IPS-20b (cell line): ENCODE results near the gene PAPPA2.
"Not testable (repeated sequence)": the region's sequence is repeated elsewhere in the genome, so short reads cannot be mapped to it uniquely, and the experiment has no call there.

Experiments used
- H3K27ac ChIP-seq: one replicate; pipeline ENCODE4 v1.5.1; 2013; ENCODE audit warnings: low read length
- H3K27me3 ChIP-seq: 2 replicates; pipeline ENCODE4 v1.6.1; 2013; ENCODE audit warnings: mild to moderate bottlenecking, low read length, inconsistent platforms; ENCODE audit not compliant: insufficient read depth
- H3K36me3 ChIP-seq: 2 replicates; pipeline ENCODE4 v1.6.1; 2013; ENCODE audit warnings: low read depth, mild to moderate bottlenecking, inconsistent platforms, low read length, moderate library complexity; ENCODE audit not compliant: insufficient read depth
- H3K4me1 ChIP-seq: 2 replicates; pipeline ENCODE4 v1.6.1; 2013; ENCODE audit warnings: mild to moderate bottlenecking, control low read depth, inconsistent platforms, low read length, moderate library complexity; ENCODE audit not compliant: insufficient read depth
- H3K4me3 ChIP-seq: 2 replicates; pipeline ENCODE4 v1.5.1; 2013; ENCODE audit warnings: mild to moderate bottlenecking, low read length, inconsistent platforms
- H3K9ac ChIP-seq: 2 replicates; pipeline ENCODE4 v1.6.1; 2013; ENCODE audit warnings: low read depth, mild to moderate bottlenecking, inconsistent platforms, low read length, moderate library complexity
- H3K9me3 ChIP-seq: 2 replicates; pipeline ENCODE4 v1.6.1; 2013; ENCODE audit warnings: mild to moderate bottlenecking, low read depth, low read length, inconsistent platforms; ENCODE audit not compliant: insufficient read depth

The PAPPA2 gene

DNA sequence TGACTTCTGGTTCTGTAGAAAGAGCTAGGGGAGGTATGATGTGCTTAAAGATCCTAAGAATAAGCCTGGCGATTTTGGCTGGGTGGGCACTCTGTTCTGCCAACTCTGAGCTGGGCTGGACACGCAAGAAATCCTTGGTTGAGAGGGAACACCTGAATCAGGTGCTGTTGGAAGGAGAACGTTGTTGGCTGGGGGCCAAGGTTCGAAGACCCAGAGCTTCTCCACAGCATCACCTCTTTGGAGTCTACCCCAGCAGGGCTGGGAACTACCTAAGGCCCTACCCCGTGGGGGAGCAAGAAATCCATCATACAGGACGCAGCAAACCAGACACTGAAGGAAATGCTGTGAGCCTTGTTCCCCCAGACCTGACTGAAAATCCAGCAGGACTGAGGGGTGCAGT is 93.3 kb downstream of the PAPPA2 start:
- H3K27ac ChIP-seq: no peak overlapping the region
- H3K4me3 ChIP-seq: no peak overlapping the region
- H3K9ac ChIP-seq: no peak overlapping the region
- no peaks in the 10 kb centered on the region for H3K9me3 ChIP-seq
- H3K36me3 ChIP-seq: no peaks in the 10 kb centered on the region
- peaks cover 19% of the 10 kb centered on the region; the same call in 1 of the 2 replicates for H3K4me1 ChIP-seq
- H3K27me3 ChIP-seq: peaks cover 21% of the 10 kb centered on the region; the same call in 1 of the 2 replicates

GRCh38 chr1:176557543-176558258 is 94.7 kb downstream of the PAPPA2 start:
- no peaks in the 10 kb centered on the region for H3K9me3 ChIP-seq
- no peaks in the 10 kb centered on the region for H3K36me3 ChIP-seq
- no peak overlapping the region for H3K4me3 ChIP-seq
- peaks cover 13% of the 10 kb centered on the region; the same call in 1 of the 2 replicates for H3K27me3 ChIP-seq
- H3K4me1 ChIP-seq: peaks cover 12% of the 10 kb centered on the region; the same call in 1 of the 2 replicates
- no peak overlapping the region for H3K27ac ChIP-seq
- no peak overlapping the region for H3K9ac ChIP-seq

DNA sequence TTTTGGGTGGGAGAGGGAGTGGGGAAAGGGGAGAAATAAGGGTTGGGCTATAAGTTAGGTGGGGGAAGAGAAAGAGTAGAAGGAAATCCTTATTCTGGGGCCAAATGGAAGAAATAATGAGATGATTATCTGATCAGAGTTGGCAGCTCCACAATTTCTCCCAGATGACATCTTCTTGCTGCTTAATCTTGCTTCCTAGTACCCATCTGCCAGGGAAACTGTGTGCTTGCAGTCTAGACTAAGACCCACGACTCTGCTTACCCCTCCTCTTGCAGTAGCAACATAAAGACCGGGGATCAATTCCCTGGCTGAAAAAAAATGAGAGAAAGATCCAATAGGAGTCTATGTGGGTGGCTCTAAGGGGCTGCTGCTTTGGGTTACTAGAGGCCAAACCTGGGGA is 95.6 kb downstream of the PAPPA2 start:
- no peak overlapping the region for H3K9ac ChIP-seq
- peaks cover 8% of the 10 kb centered on the region; the same call in 1 of the 2 replicates for H3K27me3 ChIP-seq
- 0 out of 2 replicates have a peak, but pooled peaks cover 5% of the 10 kb centered on the region for H3K4me1 ChIP-seq
- H3K4me3 ChIP-seq: no peak overlapping the region
- no peak overlapping the region for H3K27ac ChIP-seq
- H3K36me3 ChIP-seq: no peaks in the 10 kb centered on the region
- no peaks in the 10 kb centered on the region for H3K9me3 ChIP-seq

DNA sequence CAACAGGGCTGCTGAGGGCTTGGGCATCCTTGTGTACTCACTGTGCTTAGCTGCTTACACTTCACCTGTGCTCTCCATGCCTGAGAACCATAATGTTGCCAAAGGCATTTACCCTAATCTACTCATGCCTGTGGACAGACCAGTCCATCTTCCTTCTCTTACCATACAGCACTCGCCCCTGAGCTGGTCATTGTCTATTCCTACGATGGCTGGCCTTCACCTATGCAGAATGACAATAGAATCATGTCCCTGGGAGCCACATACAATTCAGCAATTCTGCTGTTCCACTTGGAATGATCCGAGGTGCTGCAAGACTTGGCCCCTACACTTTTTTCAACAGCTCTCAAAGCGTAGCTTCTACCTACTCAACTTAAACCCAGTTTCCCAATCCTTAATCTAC is 96.5 kb downstream of the PAPPA2 start:
- Histone ChIP-seq H3K36me3 (no peaks in the 10 kb centered on the region), H3K27ac (no peak overlapping the region), H3K4me1 (no peaks in the 10 kb centered on the region), H3K9me3 (no peaks in the 10 kb centered on the region), H3K9ac (no peak overlapping the region), H3K27me3 (no peaks in the 10 kb centered on the region), H3K4me3 (no peak overlapping the region)

DNA sequence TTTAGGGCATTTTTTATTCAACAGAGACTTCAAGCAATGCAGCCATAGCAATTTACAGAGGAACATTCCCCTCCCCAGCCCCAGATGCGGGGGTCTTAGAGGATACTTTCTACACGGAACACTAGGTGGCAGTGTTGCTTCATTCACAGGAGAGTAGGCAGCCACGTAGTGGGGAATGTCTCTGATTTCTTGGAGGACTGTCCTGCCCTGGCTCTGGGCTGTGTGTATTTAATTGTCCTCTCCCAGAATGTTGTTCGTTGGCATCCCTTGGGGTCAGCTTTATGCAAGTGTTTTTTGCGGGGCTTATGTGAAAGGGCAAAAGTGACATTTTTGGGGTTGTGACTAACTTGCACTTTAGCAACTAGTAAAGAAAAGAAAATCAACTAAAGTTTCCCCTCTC is 96.9 kb downstream of the PAPPA2 start:
- Histone ChIP-seq H3K9me3 (no peaks in the 10 kb centered on the region), H3K27me3 (no peaks in the 10 kb centered on the region), H3K27ac (no peak overlapping the region), H3K9ac (no peak overlapping the region), H3K4me3 (no peak overlapping the region), H3K36me3 (no peaks in the 10 kb centered on the region), H3K4me1 (no peaks in the 10 kb centered on the region)

DNA sequence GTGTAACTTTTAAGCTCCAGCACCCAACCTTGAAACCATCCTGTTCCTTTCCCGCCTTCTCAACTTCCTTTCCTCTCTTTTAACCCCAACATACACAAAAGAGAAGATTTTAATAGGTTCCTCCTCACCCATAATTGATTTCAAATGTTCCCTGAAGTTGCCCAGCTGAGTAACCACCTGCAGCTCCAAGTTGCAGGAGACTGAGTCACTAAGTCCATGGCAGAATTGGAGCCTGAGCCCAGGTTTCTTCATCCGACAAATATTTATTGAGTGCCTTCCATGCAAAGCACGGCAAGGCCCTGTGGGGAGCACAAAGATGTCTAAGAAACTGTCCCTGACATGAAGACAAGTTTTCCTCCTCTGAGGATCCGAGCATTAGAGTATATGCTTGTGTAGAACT is 97.7 kb downstream of the PAPPA2 start:
- Histone ChIP-seq H3K27ac (no peak overlapping the region), H3K9me3 (no peaks in the 10 kb centered on the region), H3K9ac (no peak overlapping the region), H3K4me1 (no peaks in the 10 kb centered on the region), H3K4me3 (no peak overlapping the region), H3K36me3 (no peaks in the 10 kb centered on the region), H3K27me3 (no peaks in the 10 kb centered on the region)

GRCh38 chr1:176561761-176562160 is 98.8 kb downstream of the PAPPA2 start:
- not testable (repeated sequence) for H3K4me3 ChIP-seq, H3K9ac ChIP-seq, H3K27ac ChIP-seq, H3K4me1 ChIP-seq, H3K27me3 ChIP-seq, H3K36me3 ChIP-seq, H3K9me3 ChIP-seq

GRCh38 chr1:176566004-176566975 is 103.3 kb downstream of the PAPPA2 start:
- no peak overlapping the region for H3K4me3 ChIP-seq
- no peaks in the 10 kb centered on the region for H3K9me3 ChIP-seq
- H3K27me3 ChIP-seq: no peaks in the 10 kb centered on the region
- H3K9ac ChIP-seq: no peak overlapping the region
- H3K27ac ChIP-seq: no peak overlapping the region
- no peaks in the 10 kb centered on the region for H3K4me1 ChIP-seq
- no peaks in the 10 kb centered on the region for H3K36me3 ChIP-seq

DNA sequence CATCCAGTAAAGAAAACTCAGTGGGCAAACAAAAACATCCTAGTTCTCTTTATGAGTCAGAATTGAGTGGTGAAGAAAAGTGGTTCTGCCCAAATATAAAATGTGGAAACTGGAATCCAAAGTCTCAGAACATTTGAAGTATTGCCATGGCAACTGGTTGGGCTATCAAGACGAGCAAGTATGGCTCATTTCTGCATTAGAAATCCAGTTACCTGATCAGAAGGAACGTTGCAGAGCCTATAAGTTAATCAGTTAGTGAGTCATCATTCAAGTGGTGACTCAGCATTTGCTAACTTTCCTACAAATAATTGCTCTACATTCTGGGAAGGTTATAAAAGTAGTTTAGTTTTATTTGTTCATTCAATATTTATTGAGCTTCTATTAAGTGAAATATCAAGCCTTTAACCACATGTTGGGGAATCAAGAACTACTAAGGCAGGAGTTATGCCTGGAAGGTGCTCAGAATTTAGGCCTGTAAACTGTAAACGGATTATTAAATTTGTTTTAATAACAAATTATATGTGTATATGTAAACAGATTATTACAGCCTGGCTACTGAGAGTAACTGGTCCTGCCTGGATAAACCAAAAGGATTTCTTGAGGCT is 104.3 kb downstream of the PAPPA2 start:
- H3K9me3 ChIP-seq: no peaks in the 10 kb centered on the region
- H3K4me1 ChIP-seq: no peaks in the 10 kb centered on the region
- H3K27ac ChIP-seq: no peak overlapping the region
- no peak overlapping the region for H3K4me3 ChIP-seq
- no peak overlapping the region for H3K9ac ChIP-seq
- no peaks in the 10 kb centered on the region for H3K36me3 ChIP-seq
- H3K27me3 ChIP-seq: no peaks in the 10 kb centered on the region

DNA sequence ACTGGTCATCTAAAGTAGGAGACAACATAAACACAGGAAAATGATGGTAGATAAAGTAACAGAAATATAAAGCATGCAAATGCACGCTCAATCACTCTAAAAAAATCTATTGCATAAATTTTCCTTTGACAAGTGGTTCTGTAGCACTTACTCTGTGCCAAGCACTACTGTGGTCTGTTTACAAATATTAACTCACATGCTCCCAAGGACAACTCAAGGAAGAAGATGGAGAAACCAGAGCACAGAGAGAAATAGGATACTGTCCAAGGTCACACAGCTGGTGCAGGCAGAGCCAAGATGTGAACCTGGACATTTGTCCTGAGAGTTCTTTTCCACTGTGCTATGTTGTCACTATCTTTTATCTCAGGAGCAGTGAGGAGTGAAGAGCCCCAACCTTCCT is 105.2 kb downstream of the PAPPA2 start:
- no peaks in the 10 kb centered on the region for H3K27me3 ChIP-seq
- H3K9me3 ChIP-seq: no peaks in the 10 kb centered on the region
- no peaks in the 10 kb centered on the region for H3K36me3 ChIP-seq
- no peak overlapping the region for H3K4me3 ChIP-seq
- H3K9ac ChIP-seq: no peak overlapping the region
- H3K27ac ChIP-seq: no peak overlapping the region
- H3K4me1 ChIP-seq: no peaks in the 10 kb centered on the region

DNA sequence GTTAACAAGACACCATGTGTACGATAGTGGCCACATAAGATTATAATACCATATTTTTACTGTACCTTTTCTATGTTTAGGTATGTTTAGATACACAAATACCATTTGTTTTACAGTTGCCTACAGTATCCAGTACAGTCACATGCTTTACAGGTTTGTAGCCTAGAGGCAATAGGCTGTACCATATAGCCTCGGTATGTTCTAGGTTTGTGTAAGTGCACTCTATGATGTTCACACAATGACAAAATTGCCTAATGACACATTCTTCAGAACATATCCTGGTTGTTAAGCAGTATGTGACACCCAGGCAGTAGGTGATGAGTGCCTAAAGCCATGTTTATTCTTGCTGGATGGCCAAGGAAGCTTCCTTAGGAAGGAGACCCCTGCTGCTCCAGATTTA is 111.8 kb downstream of the PAPPA2 start:
- Histone ChIP-seq H3K4me3 (no peak overlapping the region), H3K9ac (no peak overlapping the region), H3K9me3 (no peaks in the 10 kb centered on the region), H3K27ac (no peak overlapping the region), H3K27me3 (no peaks in the 10 kb centered on the region), H3K4me1 (no peaks in the 10 kb centered on the region), H3K36me3 (no peaks in the 10 kb centered on the region)
